ENCODE measurements around the gene SPOP.
"Not testable (repeated sequence)": the region's sequence is repeated elsewhere in the genome, so short reads cannot be mapped to it uniquely, and the experiment has no call there.

SPOP gene

DNA sequence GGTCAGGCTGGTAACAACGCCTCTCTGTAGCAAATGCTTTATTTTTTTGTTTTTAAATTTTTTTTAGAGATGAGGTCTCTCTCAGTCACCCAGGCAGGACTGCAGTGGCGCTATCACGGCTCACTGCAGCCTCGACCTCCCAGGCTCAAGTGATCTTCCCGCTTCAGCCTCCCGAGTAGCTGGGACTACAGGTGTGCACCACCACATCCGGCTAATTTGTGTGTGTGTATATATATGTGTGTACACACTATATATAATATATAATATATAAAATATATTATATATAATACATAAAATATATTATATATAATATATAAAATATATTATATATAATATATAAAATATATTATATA, 109.2 kb downstream of the SPOP start:
- DNase-seq = not testable (repeated sequence)

DNA sequence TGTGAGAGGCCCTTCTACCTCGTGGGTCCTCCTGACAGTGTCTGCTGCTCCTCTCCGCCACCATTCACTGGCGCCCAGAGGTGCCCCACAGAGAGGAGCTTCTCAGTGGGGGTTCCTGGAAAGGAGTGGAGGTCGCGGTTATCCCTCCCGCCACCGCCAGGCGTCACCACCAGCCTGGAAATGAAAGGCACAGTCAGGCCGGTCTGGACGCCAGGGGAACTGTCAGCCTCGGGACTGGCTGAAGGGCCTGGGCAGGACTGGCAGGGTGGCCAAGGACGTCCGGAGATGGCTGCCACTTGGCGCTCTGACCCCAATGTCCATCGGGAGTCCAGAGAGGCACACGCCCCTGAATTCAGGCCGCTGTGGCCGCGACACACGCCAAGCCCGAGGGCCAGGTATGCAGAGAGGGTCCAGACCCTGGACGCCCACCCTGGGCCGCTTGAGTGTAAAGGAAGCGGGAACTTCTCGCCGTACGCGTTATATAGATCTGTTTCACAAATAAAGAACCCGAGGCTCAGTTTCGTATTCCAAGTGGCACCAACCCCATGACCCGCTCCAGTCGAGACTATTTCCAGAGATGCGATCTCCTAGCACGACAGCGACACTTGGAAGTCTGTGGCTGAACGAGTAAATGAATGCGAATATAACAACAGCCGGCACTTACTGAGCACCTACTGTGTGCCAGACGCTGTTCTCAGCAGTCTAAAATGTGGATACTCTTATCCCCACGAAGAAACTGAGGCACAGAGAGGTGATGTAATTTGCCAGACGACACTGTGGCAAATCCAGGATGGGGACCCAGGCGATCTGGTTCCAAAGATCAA, 109.8 kb downstream of the SPOP start:
- peak; percentile 86 to 91 for DNase-seq

DNA sequence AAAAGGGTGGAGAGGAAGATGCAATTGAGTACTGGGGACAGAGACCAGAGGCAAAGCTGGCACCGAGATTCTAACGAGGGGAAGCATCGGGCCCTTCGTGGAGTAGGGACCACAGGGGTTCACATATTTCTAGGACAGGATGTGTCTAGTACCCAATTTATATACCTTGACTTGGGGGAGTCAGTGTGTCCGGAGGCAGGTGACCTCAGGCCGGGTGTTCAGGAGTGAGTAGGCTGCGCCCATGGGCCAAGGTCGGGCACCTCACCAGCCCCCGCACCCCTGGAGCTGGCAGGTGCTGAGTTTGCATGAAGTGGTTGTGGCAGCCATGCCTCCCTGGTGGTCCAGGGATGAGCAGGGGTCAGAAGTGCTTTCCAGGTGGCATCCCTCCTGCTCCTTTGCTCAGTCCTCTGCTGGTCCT, 110.8 kb downstream of the SPOP start:
- no peak for DNase-seq

- DNase-seq = no peak
These were observed 111.2 kb downstream of the SPOP start for GRCh38 chr17:49566668-49567071.

DNA sequence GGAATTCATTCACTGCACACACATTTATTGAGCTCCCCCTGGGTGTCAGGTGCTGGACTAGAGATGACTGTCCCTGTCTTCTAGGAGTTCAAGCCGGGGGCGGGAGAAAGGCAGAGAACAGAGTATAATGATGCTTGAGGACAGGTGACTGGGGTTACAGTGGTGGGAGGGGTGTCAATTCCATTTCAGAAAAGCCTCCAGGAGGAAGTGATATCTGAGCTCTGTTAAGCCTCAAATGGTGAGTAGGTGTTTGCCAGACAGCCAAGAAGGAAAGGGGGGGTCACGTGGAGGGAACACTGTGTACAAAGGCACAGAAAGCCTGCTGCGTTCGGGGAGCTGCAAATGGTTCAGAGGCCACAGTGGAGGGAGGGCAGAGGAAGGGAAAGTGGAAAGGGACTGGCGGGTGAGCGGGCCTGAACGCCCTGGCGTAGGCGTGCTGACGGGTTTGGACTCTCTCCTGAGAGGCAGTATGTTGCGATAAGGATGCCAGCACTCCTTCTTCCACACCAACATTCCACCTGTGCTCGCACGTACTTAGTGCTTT, 111.9 kb downstream of the SPOP start:
- no peak for DNase-seq

DNA sequence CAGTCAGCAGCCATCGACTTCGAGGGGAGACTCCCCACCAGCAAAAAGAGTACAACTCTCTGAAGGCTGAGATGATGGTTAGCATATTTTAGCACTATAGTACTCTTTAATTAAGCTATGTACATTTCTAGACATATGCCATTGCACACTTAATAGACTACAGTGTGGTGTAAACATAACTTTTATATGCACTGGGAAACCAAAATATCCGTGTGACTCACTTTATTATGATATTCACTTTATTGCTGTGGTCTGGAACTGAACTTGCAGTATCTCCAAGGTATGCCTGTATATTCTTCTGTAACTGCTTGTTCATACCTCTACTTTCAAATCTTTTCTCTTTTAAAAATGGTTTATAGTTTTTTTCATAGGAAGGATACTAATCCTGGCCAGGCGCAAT, 113.3 kb downstream of the SPOP start:
- no peak for DNase-seq

DNA sequence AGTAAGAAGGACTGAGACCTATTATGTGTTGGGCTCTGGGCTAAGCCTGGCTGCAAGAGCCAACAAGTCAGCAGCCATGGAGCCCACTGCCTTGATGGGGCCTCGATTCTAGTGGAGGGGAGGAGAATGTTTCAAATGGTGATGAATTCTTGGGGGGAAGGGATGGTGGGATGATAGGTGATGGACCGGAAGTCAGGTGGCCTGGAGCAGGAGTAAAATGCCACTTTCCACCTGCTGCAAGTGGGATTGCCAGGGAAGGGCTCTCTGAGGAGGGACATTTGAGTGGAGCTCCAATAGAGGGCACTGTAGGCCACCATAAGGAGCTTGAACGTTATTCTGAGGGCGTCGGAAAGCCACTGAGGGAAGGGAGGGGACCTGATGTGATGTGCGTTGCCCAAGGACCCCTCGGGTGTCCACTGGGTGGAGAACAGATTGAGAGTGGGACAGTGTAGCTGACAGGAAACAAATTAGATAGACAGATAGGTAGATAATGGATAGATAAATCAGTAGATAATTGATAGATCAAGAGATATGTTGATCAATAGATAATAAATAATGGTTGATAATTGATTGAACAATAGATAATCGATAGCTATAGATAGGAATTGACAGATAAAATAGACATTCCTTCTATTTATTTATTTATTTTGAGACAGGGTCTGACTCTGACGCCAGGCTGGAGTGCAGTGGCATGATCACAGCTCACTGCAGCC, 120.4 kb downstream of the SPOP start:
- DNase-seq = peak; percentile 47 to 80

GRCh38 chr17:49556223-49556943, 121.5 kb downstream of the SPOP start:
- DNase-seq = peak; percentile 67 to 75

- DNase-seq = no peak
These were observed 122.2 kb downstream of the SPOP start for GRCh38 chr17:49555495-49556222.

- no peak for DNase-seq
These were observed 123.0 kb downstream of the SPOP start for GRCh38 chr17:49554694-49555494.

GRCh38 chr17:49553676-49554335, 124.1 kb downstream of the SPOP start:
- no peak for DNase-seq

- DNase-seq = no peak
These were observed 125.7 kb downstream of the SPOP start for GRCh38 chr17:49552070-49552751.

DNA sequence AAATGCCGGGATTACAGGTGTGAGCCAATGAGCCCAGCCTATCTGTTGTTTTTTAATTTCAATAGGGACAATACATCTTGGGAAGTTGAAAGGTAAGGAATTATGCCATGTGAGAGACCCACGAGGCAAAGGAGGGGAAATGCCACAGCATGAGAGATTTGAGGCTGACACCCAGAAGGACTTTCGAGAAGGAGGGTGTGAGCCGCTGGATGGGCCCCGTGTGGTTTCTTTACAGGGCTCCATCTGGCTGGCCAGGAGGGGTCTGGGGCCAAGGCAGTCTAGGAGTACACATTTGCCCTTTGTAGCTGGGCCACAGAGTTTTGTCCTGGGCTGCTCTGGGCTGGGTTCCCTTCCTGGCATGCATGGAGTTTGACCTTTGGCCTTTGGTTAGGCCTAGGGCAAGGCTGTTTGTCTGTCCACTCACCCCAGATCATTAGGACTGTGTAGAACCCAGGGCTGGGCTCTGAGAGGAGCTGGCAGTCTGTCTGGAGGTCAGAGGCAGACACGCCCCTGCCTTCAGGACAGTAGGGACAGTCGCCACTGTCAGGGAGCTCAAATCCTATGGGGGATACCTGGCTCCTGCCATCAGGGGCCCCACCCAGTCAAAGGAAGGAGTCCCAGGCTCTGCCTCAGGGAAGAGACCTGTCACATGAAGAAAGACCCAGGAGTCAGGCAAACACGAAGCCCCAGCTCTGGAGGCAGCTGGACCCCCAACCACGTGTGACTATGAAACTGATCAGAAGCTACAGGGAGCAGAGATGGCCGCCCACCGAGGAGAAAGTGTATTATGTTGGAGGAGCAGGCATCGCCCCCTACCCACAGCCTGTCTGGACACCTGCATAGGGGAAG, 126.5 kb downstream of the SPOP start:
- no peak for DNase-seq

GRCh38 chr17:49550764-49551163, 127.1 kb downstream of the SPOP start:
- DNase-seq = not testable (repeated sequence)

- no peak for DNase-seq
These were observed 127.9 kb downstream of the SPOP start for GRCh38 chr17:49549691-49550678.

GRCh38 chr17:49549311-49549605, 128.6 kb downstream of the SPOP start:
- DNase-seq = no peak
